AG08396 (cell line): ENCODE data around the gene ZNF778.
A peak's percentile ranks its signal among the peaks of the same experiment; 100 is the strongest.

ENCODE experiments used
- DNase-seq: peaks from one replicate; pipeline ENCODE4 v3.0.0; 2012; ENCODE audit warnings: low spot score, mixed read lengths

The ZNF778 gene

GRCh38 chr16:89194340-89195311 lies 22.9 kb upstream of the ZNF778 start:
- DNase-seq, result no peak

GRCh38 chr16:89195521-89196171 lies 21.9 kb upstream of the ZNF778 start:
- DNase-seq, result no peak

DNA sequence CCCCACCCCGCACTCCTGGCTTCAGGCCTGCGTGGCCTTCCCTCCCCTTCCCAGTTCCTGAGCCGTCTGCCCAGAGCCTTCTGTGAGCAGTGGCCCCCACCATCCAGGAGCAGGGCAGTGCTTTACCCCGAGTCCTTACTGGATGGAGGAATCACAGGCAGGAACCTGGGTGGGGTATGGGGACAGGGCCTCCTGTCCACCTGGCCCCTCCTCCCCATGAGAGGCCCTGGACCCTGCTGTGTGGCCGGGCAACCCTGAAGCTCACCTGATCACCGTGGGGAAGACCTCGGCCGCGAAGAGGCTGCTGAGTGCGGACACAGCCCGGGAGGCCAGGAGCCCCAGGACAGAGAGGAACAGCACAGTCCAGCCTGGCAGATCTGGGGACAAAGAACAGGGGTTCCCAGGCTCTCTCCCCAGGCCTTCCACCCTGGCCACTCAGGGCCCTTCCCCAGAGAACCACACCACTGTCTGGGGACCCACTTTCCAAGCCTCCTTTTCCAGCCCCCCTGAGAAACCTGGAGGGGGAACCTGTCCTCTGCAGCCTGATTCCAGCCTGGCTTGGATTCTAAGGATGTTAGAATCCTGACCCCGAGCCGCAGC lies 20.4 kb upstream of the ZNF778 start:
- no peak for DNase-seq

- no peak for DNase-seq
Observed at GRCh38 chr16:89197633-89198416, 19.7 kb upstream of the ZNF778 start.

DNA sequence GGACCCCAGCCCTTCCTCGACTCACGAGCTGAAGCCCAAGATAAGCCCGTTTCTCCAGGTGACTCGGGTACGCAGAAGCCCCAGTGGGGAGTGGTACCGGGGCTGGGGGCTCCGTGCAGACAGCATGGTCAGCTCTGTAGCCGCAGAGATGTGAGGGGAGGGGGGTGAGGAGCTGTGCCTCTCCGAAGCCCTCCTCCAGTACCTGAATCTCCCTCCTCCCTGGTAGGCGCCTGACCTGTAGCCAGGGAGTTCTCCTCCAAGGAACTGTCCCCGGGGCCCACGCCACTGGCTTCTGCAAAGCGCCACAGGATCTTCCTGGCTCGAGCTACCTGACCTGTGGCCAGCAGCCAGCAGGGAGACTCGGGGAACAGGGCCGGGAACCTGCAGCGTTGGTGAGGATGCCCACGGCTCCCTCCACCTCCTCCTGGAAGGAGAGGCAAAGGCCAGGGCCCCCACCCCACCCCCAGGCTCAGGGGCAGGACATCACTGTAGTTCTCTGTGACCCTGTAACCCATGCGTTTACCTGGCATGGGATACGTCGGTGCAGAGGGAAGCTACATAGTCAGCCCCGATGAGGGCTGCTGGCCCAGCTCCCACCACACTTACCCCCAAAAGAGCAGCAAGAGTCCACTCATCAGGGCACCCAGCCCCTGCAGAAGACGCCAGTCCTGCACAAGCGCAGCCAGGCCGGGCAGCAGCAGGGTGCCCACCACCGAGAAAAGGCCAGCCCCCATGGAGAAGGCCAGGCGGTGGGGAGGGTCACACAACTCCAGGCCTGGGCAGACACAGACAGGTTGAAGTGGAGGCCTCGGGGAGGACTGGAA lies 18.9 kb upstream of the ZNF778 start:
- no peak for DNase-seq

DNA sequence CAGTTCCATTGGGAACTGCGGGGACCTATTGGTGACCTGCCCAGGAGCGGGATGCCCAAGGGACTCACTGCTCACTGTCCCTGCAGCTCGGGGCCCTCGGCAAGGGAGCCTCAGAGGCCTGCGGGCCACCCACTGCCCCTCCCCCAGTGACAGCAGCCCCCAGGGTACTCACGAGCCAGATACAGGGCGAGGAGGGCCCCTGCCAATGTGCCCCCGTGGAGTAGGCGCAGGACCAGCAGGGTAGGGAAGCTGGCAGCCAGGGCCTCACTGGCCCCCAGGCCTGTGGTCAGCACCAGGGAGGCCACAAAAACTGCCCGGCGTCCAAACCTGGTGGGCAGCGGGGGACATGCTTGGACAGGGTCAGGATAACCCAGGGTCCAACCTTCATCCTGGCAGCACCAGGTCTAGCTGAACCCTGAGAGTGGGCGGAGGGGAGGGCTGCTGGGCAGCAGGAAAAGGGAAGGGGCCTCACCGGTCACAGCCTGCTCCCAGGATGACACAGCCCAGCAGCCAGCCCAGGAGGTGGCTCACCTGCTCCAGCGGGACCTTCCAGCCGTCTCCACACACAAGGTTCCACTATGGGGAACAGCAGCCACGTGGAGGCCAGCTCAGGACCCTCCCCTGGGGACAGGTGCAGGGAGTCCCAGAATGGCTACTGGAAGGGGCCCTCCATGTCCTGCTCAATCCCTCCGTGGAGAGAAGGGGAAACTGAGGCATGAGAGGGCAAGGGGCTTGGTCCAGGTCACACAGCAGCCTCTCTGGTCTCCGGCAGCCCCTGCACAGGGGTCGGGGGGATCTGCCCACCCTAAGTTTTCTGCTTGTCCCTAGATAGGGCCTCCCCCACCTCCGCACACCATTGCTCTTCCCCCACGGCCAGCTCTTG lies 18.0 kb upstream of the ZNF778 start:
- no peak for DNase-seq

GRCh38 chr16:89200124-89200849 lies 17.2 kb upstream of the ZNF778 start, which contains the start of gene SLC22A31:
TSS of gene SLC22A31 (minus strand) at chr16:89200537. CDS start at chr16:89200501, 36 bp downstream.
- DNase-seq, result peak; percentile 20

- peak; percentile 10 for DNase-seq
Observed at GRCh38 chr16:89200850-89201411, 16.6 kb upstream of the ZNF778 start.

GRCh38 chr16:89201439-89202377 lies 15.8 kb upstream of the ZNF778 start:
- DNase-seq, result peak; percentile 93

- DNase-seq, result no peak
Observed at GRCh38 chr16:89202422-89203215, 14.9 kb upstream of the ZNF778 start.

DNA sequence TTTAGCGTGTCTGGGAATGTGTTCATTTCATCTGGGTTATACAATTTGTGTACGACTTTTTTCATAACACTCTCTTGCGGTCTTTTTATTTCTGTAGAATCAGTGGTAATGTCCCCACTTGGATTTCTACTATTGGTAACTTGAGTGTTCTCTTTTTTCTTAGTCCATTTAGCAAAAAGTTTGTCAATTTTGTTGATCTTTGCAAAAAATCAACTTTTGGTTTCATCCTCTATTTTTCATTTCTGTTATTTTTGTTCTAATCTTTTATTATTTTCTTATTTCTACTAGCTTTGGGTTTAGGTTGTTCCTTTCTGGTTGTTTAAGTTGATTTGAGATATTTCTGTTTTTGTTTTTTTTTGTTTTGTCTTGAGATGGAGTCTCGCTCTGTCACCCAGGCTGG lies 9.5 kb upstream of the ZNF778 start:
- DNase-seq, result no peak

GRCh38 chr16:89209522-89210044 lies 7.9 kb upstream of the ZNF778 start:
- DNase-seq, result no peak

DNA sequence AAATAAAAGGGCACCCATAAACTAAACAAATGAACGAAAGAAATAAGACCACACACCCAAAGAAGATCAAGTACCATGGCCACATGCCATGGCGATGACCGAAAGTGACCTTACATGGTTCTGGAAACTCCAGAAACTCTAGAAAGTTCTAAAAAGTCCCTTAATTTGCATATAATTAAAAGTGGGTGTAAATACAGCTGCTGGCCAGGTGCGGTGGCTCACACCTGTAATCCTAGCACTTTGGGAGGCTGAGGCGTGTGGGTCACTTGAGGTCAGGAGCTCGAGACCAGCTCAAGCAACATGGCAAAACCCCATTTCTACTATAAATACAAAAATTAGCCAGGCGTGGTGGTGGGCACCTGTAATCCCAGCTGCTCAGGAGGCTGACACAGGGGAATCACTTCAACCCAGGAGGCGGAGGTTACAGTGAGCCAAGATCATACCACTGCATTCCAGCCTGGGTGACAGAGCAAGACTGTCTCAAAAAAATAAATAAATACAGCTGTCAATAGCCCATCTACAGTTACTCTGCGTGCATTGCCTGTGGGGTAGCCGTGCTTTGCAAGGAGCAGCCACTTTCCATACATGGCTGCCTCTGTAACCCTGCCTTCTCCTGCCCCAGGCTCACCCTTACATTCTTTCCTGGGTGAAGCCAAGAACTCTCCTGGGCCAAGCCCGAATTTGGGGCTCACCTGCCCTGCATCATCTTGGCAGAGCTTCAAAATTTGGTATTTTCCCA lies 7.2 kb upstream of the ZNF778 start:
- DNase-seq, result no peak

- DNase-seq, result no peak
Observed at GRCh38 chr16:89210904-89211515, 6.5 kb upstream of the ZNF778 start.

- peak; percentile 83 for DNase-seq
Observed at GRCh38 chr16:89216315-89217137, 977 bp upstream of the ZNF778 start.
